HCT116 (cell line): ENCODE measurements around the gene RNF182. TPM values are rescaled to one million over a fixed set of nuclear protein-coding genes. Genes with fewer than 3 reads are reported as not detected.

Source experiments
- ATAC-seq: fragments of 200-7000 bp; cut with Tn5 transposase; 2 replicates; pipeline ENCODE4 v1.9.1; 2020; ENCODE audit warnings: mild to moderate bottlenecking, moderate library complexity
- BruUV-seq: library from RNA; stranded (reverse); fragments of 400-500 nt; replicated peaks from 2 replicates; lab custom pipeline; 2021; lab: Mats Ljungman, UMichigan
- CTCF ChIA-PET: fragments of 300-600 bp; sonication (Branson Sonifier 250); formaldehyde crosslinking; loops from one replicate; lab custom pipeline; 2021; ENCODE audit warnings: antibody characterized with exemption; lab: Charles Lee
- POLR2A ChIA-PET: fragments of 300-600, 350-600 bp; sonication (Branson Sonifier 250); formaldehyde crosslinking; loops from one replicate; lab custom pipeline; 2021; ENCODE audit warnings: antibody characterized with exemption; lab: Charles Lee
- RAD21 ChIA-PET, 2 experiments: fragments of 300-600 bp; sonication (Branson Sonifier 250); formaldehyde crosslinking; loops; one replicate each; lab custom pipeline; 2023; ENCODE audit warnings: low total read pairs in 2 of 2; ENCODE audit not compliant: uncharacterized antibody in 2 of 2, unreplicated experiment in 2 of 2, low non-redundant PET in 1 of 2; lab: Charles Lee
- DNase-seq: peaks from one replicate; pipeline ENCODE4 v3.0.0-alpha.2; 2010; ENCODE audit warnings: low read depth, low spot score
- H2AFZ ChIP-seq: fragments of 200-600 bp; shearing (Covaris generic), sonication (generic); 2 replicates; pipeline ENCODE4 v1.6.1; 2017; ENCODE audit warnings: low read depth, mixed run types, mixed read lengths, antibody characterized with exemption, low read length; ENCODE audit not compliant: poor library complexity, severe bottlenecking
- H3K27ac ChIP-seq: 2 replicates; pipeline ENCODE4 v1.5.1; 2012; ENCODE audit warnings: low read depth, low read length
- H3K27me3 ChIP-seq: fragments of 200-600 bp; sonication (generic); 2 replicates; pipeline ENCODE4 v1.6.1; 2016; ENCODE audit warnings: mixed run types, low read length, mixed read lengths; ENCODE audit not compliant: insufficient read depth
- H3K36me3 ChIP-seq, 2 experiments: fragments of 200-500 bp in 1 of 2; fragments of 200-600 bp in 1 of 2; sonication (Bioruptor generic) in 1 of 2; sonication (generic) in 1 of 2; 2 replicates each; pipeline versions ENCODE4 v1.5.1 to v1.6.1; 2014 to 2016; ENCODE audit warnings: low read length in 2 of 2, inconsistent platforms in 1 of 2, mixed read lengths in 1 of 2, mixed run types in 1 of 2; ENCODE audit not compliant: insufficient read depth in 2 of 2, control insufficient read depth in 1 of 2
- H3K4me1 ChIP-seq, 2 experiments: fragments of 200-600 bp in 1 of 2; sonication (generic) in 1 of 2; 2 replicates each; pipeline versions ENCODE4 v1.5.1 to v1.6.1; 2012 to 2017; ENCODE audit warnings: low read length in 2 of 2, inconsistent platforms in 1 of 2, mild to moderate bottlenecking in 1 of 2, mixed read lengths in 1 of 2, mixed run types in 1 of 2, moderate library complexity in 1 of 2; ENCODE audit not compliant: insufficient read depth in 2 of 2, control insufficient read depth in 1 of 2
- H3K4me2 ChIP-seq: fragments of 200-600 bp; sonication (generic); 2 replicates; pipeline ENCODE4 v1.6.1; 2017; ENCODE audit warnings: mixed run types, low read length, mixed read lengths
- H3K4me3 ChIP-seq, 2 experiments: fragments of 200-600 bp in 1 of 2; sonication (generic) in 1 of 2; replicated peaks in 1 of 2; 2 replicates each; pipeline ENCODE4 v1.5.1; 2011 to 2016; ENCODE audit warnings: low read length in 2 of 2, control low read depth in 1 of 2, low read depth in 1 of 2, mild to moderate bottlenecking in 1 of 2, mixed read lengths in 1 of 2, mixed run types in 1 of 2
- H3K79me2 ChIP-seq: fragments of 200-600 bp; sonication (generic); 2 replicates; pipeline ENCODE4 v1.6.1; 2017; ENCODE audit warnings: mild to moderate bottlenecking, mixed run types, low read length, moderate library complexity, mixed read lengths; ENCODE audit not compliant: insufficient read depth
- H3K9ac ChIP-seq: fragments of 200-600 bp; sonication (generic); 2 replicates; pipeline ENCODE4 v1.6.1; 2016; ENCODE audit warnings: low read length, mixed read lengths
- H3K9me2 ChIP-seq: fragments of 200-600 bp; sonication (generic), shearing (Covaris generic); 2 replicates; pipeline ENCODE4 v1.6.1; 2017; ENCODE audit warnings: mixed run types, mild to moderate bottlenecking, moderate library complexity; ENCODE audit not compliant: insufficient read depth
- H3K9me3 ChIP-seq, 2 experiments: fragments of 200-500 bp in 1 of 2; fragments of 200-600 bp in 1 of 2; sonication (Bioruptor generic) in 1 of 2; sonication (generic) in 1 of 2; 2 replicates each; pipeline ENCODE4 v1.6.1; 2014 to 2017; ENCODE audit warnings: low read length in 2 of 2, mixed read lengths in 2 of 2, inconsistent platforms in 1 of 2, low read depth in 1 of 2, mild to moderate bottlenecking in 1 of 2, mixed run types in 1 of 2, moderate library complexity in 1 of 2; ENCODE audit not compliant: control insufficient read depth in 1 of 2, insufficient read depth in 1 of 2
- H4K20me1 ChIP-seq: fragments of 200-600 bp; sonication (generic), shearing (Covaris generic); 2 replicates; pipeline ENCODE4 v1.6.1; 2017; ENCODE audit warnings: mixed run types, mild to moderate bottlenecking, moderate library complexity; ENCODE audit not compliant: insufficient read depth
- CBX3 ChIP-seq: IDR thresholded peaks from 2 replicates; pipeline ENCODE4 v1.6.1; 2012; ENCODE audit warnings: low read depth
- CEBPB ChIP-seq: IDR thresholded peaks from 2 replicates; pipeline ENCODE4 v1.6.1; 2012; ENCODE audit warnings: low read depth
- EZH2 ChIP-seq: fragments of 200-600 bp; sonication (generic); IDR thresholded peaks from 2 replicates; pipeline ENCODE4 v1.6.1; 2017; ENCODE audit warnings: antibody characterized with exemption, mixed run types
- FOSL1 ChIP-seq: IDR thresholded peaks from 2 replicates; pipeline ENCODE4 v1.6.1; 2012; ENCODE audit warnings: low read depth
- JUND ChIP-seq: IDR thresholded peaks from 2 replicates; pipeline ENCODE4 v1.6.1; 2012
- POLR2A ChIP-seq: IDR thresholded peaks from 2 replicates; pipeline ENCODE4 v1.7.0; 2011; ENCODE audit warnings: borderline replicate concordance; ENCODE audit not compliant: insufficient read depth, insufficient read length; ENCODE audit errors: extremely low read depth
- POLR2AphosphoS5 ChIP-seq: IDR thresholded peaks from 2 replicates; pipeline ENCODE4 v1.6.1; 2011; ENCODE audit warnings: mild to moderate bottlenecking, low read depth, low read length, moderate library complexity
- RAD21 ChIP-seq: IDR thresholded peaks from 2 replicates; pipeline ENCODE4 v1.6.1; 2012; ENCODE audit warnings: low read depth, mild to moderate bottlenecking
- SIN3A ChIP-seq: IDR thresholded peaks from 2 replicates; pipeline ENCODE4 v1.6.1; 2012; ENCODE audit warnings: low read depth
- SP1 ChIP-seq: IDR thresholded peaks from 2 replicates; pipeline ENCODE4 v1.6.1; 2012; ENCODE audit warnings: low read depth
- SRF ChIP-seq: IDR thresholded peaks from 2 replicates; pipeline ENCODE4 v1.6.1; 2012; ENCODE audit warnings: low read depth
- TCF7L2 ChIP-seq: IDR thresholded peaks from 2 replicates; pipeline ENCODE4 v1.7.0; 2011; ENCODE audit warnings: borderline replicate concordance, inconsistent platforms; ENCODE audit not compliant: insufficient read depth, insufficient read length; ENCODE audit errors: extremely low read depth
- YY1 ChIP-seq: IDR thresholded peaks from 2 replicates; pipeline ENCODE4 v1.6.1; 2011; ENCODE audit warnings: low read length, low read depth, moderate library complexity, mild to moderate bottlenecking; ENCODE audit not compliant: insufficient replicate concordance; ENCODE audit errors: extremely low read depth
- ZFX ChIP-seq: fragments of 450-650 bp; IDR thresholded peaks from 2 replicates; pipeline ENCODE4 v1.6.1; 2017
- ZNF274 ChIP-seq: fragments of 200-500 bp; sonication (Bioruptor generic); IDR thresholded peaks from 2 replicates; pipeline ENCODE4 v1.6.1; 2014; ENCODE audit warnings: mild to moderate bottlenecking, low read depth, low read length, inconsistent platforms
- intact Hi-C: fragments of 100-400 bp; cut with micrococcal nuclease; formaldehyde crosslinking; loops from 2 replicates; pipeline ENCODE4 v1.10.0; 2022
- total RNA-seq: library from RNA; stranded (reverse); gene quantifications from one replicate; pipeline ENCODE4 v1.2.1, GENCODE V29; 2021; ENCODE audit not compliant: unreplicated experiment
- TF ChIP-seq, protein P1 (sequence below): IDR thresholded peaks from 2 replicates; pipeline ENCODE4 v1.6.1; 2012
- TF ChIP-seq, protein P2 (sequence below): IDR thresholded peaks from 2 replicates; pipeline ENCODE4 v1.6.1; 2012
- TF ChIP-seq, protein P3 (sequence below): IDR thresholded peaks from 2 replicates; pipeline ENCODE4 v1.6.1; 2011; ENCODE audit warnings: mild to moderate bottlenecking, low read length, moderate library complexity; ENCODE audit not compliant: insufficient replicate concordance; ENCODE audit errors: extremely low read depth
- TF ChIP-seq, protein P4 (sequence below), 3 experiments: fragments of 200-600 bp in 1 of 3; sonication (generic) in 1 of 3; IDR thresholded peaks in 2 of 3; conservative IDR thresholded peaks in 1 of 3; 2 replicates each; pipeline ENCODE4 v1.5.1; 2012 to 2017; ENCODE audit warnings: low read depth in 2 of 3, low read length in 2 of 3, antibody characterized with exemption in 1 of 3, borderline replicate concordance in 1 of 3, control low read depth in 1 of 3, mild to moderate bottlenecking in 1 of 3, mixed read lengths in 1 of 3, mixed run types in 1 of 3, moderate library complexity in 1 of 3; ENCODE audit not compliant: insufficient read depth in 1 of 3

RNF182 gene
- total RNA-seq, 1 experiment from 2014 or later = 6.5 TPM

DNA sequence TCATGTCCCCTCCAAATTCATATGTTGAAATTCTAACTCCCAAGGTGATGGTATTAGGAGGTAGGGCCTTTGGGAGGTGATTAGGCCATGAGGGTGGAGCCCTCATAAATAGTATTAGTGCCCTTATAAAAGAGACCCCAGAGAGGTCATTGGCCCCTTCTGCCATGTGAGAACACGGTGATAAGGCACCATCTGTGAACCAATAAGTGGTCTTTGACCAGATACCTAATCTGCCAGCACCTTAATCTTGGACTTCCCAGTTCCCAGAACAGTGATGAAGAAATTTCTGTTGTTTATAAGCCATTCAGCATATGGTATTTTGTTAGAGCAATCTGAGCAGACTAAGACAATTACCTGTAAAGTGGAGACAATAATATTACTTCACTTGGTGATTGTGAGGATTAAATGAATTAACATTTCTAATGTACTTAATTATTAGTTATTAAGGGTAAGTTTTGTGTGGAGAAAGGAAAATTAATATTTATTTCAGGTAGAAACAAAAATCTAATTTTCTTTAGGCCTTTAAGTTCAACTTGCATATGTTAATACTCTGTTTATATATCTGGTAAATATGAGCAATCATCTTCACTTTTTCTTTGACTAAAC, 7.1 kb downstream of the RNF182 start:
- ATAC-seq (no peak), DNase-seq (no peak)
- Histone ChIP-seq H3K9me2 (no peaks in the 10 kb centered on the region), H3K27ac (no peak overlapping the region), H3K9me3 (no peaks in the 10 kb centered on the region), H4K20me1 (no peaks in the 10 kb centered on the region), H3K4me1 (no peaks in the 10 kb centered on the region), H3K27me3 (no peaks in the 10 kb centered on the region), H2AFZ (no peak overlapping the region), H3K36me3 (no peaks in the 10 kb centered on the region), H3K9ac (no peak overlapping the region), H3K4me2 (no peak overlapping the region), H3K79me2 (no peaks in the 10 kb centered on the region), H3K4me3 (no peak overlapping the region)
- intact Hi-C loops = no loop called here
- TF ChIP-seq, protein P1, sequence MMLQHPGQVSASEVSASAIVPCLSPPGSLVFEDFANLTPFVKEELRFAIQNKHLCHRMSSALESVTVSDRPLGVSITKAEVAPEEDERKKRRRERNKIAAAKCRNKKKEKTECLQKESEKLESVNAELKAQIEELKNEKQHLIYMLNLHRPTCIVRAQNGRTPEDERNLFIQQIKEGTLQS = no peak
- TF ChIP-seq TCF7L2 = no peak
- no peak for TF ChIP-seq SP1
- TF ChIP-seq CEBPB = no peak
- TF ChIP-seq SIN3A = no peak
- TF ChIP-seq, protein P2, sequence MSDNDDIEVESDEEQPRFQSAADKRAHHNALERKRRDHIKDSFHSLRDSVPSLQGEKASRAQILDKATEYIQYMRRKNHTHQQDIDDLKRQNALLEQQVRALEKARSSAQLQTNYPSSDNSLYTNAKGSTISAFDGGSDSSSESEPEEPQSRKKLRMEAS = no peak
- no peak for TF ChIP-seq ZFX
- TF ChIP-seq RAD21 = no peak
- no peak for TF ChIP-seq ZNF274
- TF ChIP-seq YY1 = no peak
- TF ChIP-seq, protein P3, sequence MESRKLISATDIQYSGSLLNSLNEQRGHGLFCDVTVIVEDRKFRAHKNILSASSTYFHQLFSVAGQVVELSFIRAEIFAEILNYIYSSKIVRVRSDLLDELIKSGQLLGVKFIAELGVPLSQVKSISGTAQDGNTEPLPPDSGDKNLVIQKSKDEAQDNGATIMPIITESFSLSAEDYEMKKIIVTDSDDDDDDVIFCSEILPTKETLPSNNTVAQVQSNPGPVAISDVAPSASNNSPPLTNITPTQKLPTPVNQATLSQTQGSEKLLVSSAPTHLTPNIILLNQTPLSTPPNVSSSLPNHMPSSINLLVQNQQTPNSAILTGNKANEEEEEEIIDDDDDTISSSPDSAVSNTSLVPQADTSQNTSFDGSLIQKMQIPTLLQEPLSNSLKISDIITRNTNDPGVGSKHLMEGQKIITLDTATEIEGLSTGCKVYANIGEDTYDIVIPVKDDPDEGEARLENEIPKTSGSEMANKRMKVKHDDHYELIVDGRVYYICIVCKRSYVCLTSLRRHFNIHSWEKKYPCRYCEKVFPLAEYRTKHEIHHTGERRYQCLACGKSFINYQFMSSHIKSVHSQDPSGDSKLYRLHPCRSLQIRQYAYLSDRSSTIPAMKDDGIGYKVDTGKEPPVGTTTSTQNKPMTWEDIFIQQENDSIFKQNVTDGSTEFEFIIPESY = no peak
- TF ChIP-seq CBX3 = no peak
- TF ChIP-seq POLR2A = no peak
- TF ChIP-seq, protein P4, sequence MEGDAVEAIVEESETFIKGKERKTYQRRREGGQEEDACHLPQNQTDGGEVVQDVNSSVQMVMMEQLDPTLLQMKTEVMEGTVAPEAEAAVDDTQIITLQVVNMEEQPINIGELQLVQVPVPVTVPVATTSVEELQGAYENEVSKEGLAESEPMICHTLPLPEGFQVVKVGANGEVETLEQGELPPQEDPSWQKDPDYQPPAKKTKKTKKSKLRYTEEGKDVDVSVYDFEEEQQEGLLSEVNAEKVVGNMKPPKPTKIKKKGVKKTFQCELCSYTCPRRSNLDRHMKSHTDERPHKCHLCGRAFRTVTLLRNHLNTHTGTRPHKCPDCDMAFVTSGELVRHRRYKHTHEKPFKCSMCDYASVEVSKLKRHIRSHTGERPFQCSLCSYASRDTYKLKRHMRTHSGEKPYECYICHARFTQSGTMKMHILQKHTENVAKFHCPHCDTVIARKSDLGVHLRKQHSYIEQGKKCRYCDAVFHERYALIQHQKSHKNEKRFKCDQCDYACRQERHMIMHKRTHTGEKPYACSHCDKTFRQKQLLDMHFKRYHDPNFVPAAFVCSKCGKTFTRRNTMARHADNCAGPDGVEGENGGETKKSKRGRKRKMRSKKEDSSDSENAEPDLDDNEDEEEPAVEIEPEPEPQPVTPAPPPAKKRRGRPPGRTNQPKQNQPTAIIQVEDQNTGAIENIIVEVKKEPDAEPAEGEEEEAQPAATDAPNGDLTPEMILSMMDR (IDR thresholded peaks at IDR 0.05 in 2 of 3, conservative IDR thresholded peaks at IDR 0.05 in 1 of 3; ENCODE audit: borderline replicate concordance in 1 of 3, insufficient read depth in 1 of 3, low read depth in 2 of 3, low read length in 2 of 3) = no peak
- TF ChIP-seq SRF = no peak
- TF ChIP-seq EZH2 = no peak
- no peak for TF ChIP-seq JUND
- no peak for TF ChIP-seq POLR2AphosphoS5
- no peak for TF ChIP-seq FOSL1
- ChIA-PET POLR2A (no interaction called here), RAD21 (no interaction called here), CTCF (no interaction called here)
- no TSS peak for BruUV-seq
